SK-N-SH (cell line): Measurements from ENCODE around the gene RPL7L1. TPM values are rescaled to one million over a fixed set of nuclear protein-coding genes. Genes with fewer than 3 reads are reported as not detected.

Experiments used
- CTCF ChIA-PET: fragments of 300-600, 350-600 bp; formaldehyde crosslinking; extraction: SDS; loops from one replicate; lab custom pipeline; 2021; lab: Yijun Ruan, JAX
- POLR2A ChIA-PET: fragments of 350-600 bp; sonication (Branson Sonifier 250); formaldehyde crosslinking; extraction: SDS; loops from one replicate; lab custom pipeline; 2020; ENCODE audit warnings: antibody characterized with exemption, inconsistent platforms; lab: Yijun Ruan, JAX
- DNase-seq: peaks from one replicate; pipeline ENCODE4 v3.0.0; 2012
- H2AFZ ChIP-seq: fragments of 200-600 bp; sonication (generic); 2 replicates; pipeline ENCODE4 v1.8.1; 2016; ENCODE audit warnings: antibody characterized with exemption, mild to moderate bottlenecking, low read depth
- H3F3A ChIP-seq: fragments of 200-600 bp; sonication (generic); replicated peaks from 2 replicates; pipeline ENCODE3; 2016; ENCODE audit warnings: antibody characterized with exemption, mild to moderate bottlenecking; ENCODE audit not compliant: insufficient read depth
- H3K27ac ChIP-seq, 2 experiments: fragments of 200-500 bp in 1 of 2; fragments of 200-600 bp in 1 of 2; sonication (Bioruptor generic) in 1 of 2; sonication (generic), shearing (Covaris generic) in 1 of 2; 2 replicates each; pipeline versions ENCODE4 v1.5.1 to v1.6.1; 2014 to 2016; ENCODE audit warnings: low read depth in 2 of 2, inconsistent platforms in 1 of 2, low read length in 1 of 2, mild to moderate bottlenecking in 1 of 2, mixed read lengths in 1 of 2
- H3K27me3 ChIP-seq: fragments of 200-600 bp; sonication (generic), shearing (Covaris generic); 2 replicates; pipeline ENCODE4 v1.6.1; 2016; ENCODE audit warnings: mixed run types; ENCODE audit not compliant: insufficient read depth
- H3K36me3 ChIP-seq, 2 experiments: fragments of 200-500 bp in 1 of 2; fragments of 200-600 bp in 1 of 2; sonication (Bioruptor generic) in 1 of 2; sonication (generic) in 1 of 2; replicated peaks in 1 of 2; 2 replicates each; pipeline versions ENCODE3 to v1.5.1; 2014 to 2016; ENCODE audit warnings: low read length in 1 of 2, mild to moderate bottlenecking in 1 of 2; ENCODE audit not compliant: insufficient read depth in 2 of 2, control insufficient read depth in 1 of 2
- H3K4me1 ChIP-seq, 2 experiments: fragments of 200-500 bp in 1 of 2; fragments of 200-600 bp in 1 of 2; sonication (Bioruptor generic) in 1 of 2; sonication (generic), shearing (Covaris generic) in 1 of 2; 2 replicates each; pipeline versions ENCODE4 v1.5.1 to v1.6.1; 2014 to 2016; ENCODE audit warnings: low read depth in 1 of 2, low read length in 1 of 2, mixed run types in 1 of 2; ENCODE audit not compliant: insufficient read depth in 2 of 2, control insufficient read depth in 1 of 2
- H3K4me2 ChIP-seq: fragments of 200-600 bp; sonication (generic), shearing (Covaris generic); 2 replicates; pipeline ENCODE4 v1.6.1; 2017; ENCODE audit warnings: mixed run types
- H3K4me3 ChIP-seq, 2 experiments: fragments of 200-500 bp in 1 of 2; fragments of 200-600 bp in 1 of 2; sonication (Bioruptor generic) in 1 of 2; sonication (generic), shearing (Covaris generic) in 1 of 2; 2 replicates each; pipeline versions ENCODE4 v1.5.1 to v1.8.1; 2014 to 2016; ENCODE audit warnings: low read depth in 2 of 2, inconsistent platforms in 1 of 2, low read length in 1 of 2, mild to moderate bottlenecking in 1 of 2, mixed read lengths in 1 of 2, moderate library complexity in 1 of 2
- H3K79me2 ChIP-seq: fragments of 200-600 bp; sonication (generic); 2 replicates; pipeline ENCODE4 v1.8.1; 2017; ENCODE audit warnings: mild to moderate bottlenecking; ENCODE audit not compliant: insufficient read depth
- H3K9ac ChIP-seq: fragments of 200-600 bp; sonication (generic); 2 replicates; pipeline ENCODE4 v1.6.1; 2017; ENCODE audit warnings: mixed run types
- H3K9me2 ChIP-seq: fragments of 200-600 bp; sonication (generic); 2 replicates; pipeline ENCODE4 v1.6.1; 2017; ENCODE audit warnings: mixed run types
- H3K9me3 ChIP-seq: fragments of 200-600 bp; sonication (generic); 2 replicates; pipeline ENCODE4 v1.6.1; 2017; ENCODE audit warnings: mixed run types, mild to moderate bottlenecking, moderate library complexity
- H4K20me1 ChIP-seq: fragments of 200-600 bp; sonication (generic); 2 replicates; pipeline ENCODE4 v1.6.1; 2017; ENCODE audit warnings: mild to moderate bottlenecking, mixed run types; ENCODE audit not compliant: insufficient read depth
- ELF1 ChIP-seq: IDR thresholded peaks from 2 replicates; pipeline ENCODE4 v1.4.0; 2012
- EP300 ChIP-seq, 2 experiments: IDR thresholded peaks; 2 replicates each; pipeline versions ENCODE4 v1.4.0 to v1.6.1; 2012; ENCODE audit warnings: borderline replicate concordance in 1 of 2, low read depth in 1 of 2, low read length in 1 of 2
- EZH2phosphoT487 ChIP-seq: fragments of 200-600 bp; sonication (generic); IDR thresholded peaks from 2 replicates; pipeline ENCODE4 v1.6.1; 2017; ENCODE audit warnings: low read depth, mixed run types, mild to moderate bottlenecking, antibody characterized with exemption, moderate library complexity, borderline replicate concordance
- FOXJ3 ChIP-seq: sonication (generic); formaldehyde crosslinking; IDR thresholded peaks from 2 replicates; pipeline ENCODE4 v1.5.1; 2020; ENCODE audit warnings: mild to moderate bottlenecking, missing genetic modification reagents
- FOXM1 ChIP-seq: IDR thresholded peaks from 2 replicates; pipeline ENCODE4 v1.4.0; 2012; ENCODE audit warnings: low read depth, mild to moderate bottlenecking
- GATA2 ChIP-seq: sonication (generic); formaldehyde crosslinking; IDR thresholded peaks from 2 replicates; pipeline ENCODE4 v1.5.0; 2020; ENCODE audit warnings: mild to moderate bottlenecking, missing genetic modification reagents
- JUND ChIP-seq: IDR thresholded peaks from 2 replicates; pipeline ENCODE4 v1.4.0; 2012
- MXI1 ChIP-seq: IDR thresholded peaks from 2 replicates; pipeline ENCODE4 v1.6.1; 2012; ENCODE audit warnings: mild to moderate bottlenecking, low read depth, low read length, improper control_type of control experiment
- RCOR1 ChIP-seq: fragments of 150-350 bp; IDR thresholded peaks from 2 replicates; pipeline ENCODE4 v1.6.1; 2017; ENCODE audit warnings: antibody characterized with exemption, low read length
- RFX5 ChIP-seq: IDR thresholded peaks from 2 replicates; pipeline ENCODE4 v1.6.1; 2012; ENCODE audit warnings: mild to moderate bottlenecking, improper control_type of control experiment, low read length
- WGBS: methylation state at CpG from one replicate; pipeline ENCODE4 v1.1.6; 2017; ENCODE audit warnings: low lambda C conversion rate; 5-methylcytosine and 5-hydroxymethylcytosine counted together
- polyA plus RNA-seq, 3 experiments: library from polyadenylated mRNA; depleted of rRNA; stranded (reverse); fragments of >200 nt; gene quantifications; 2 replicates each; pipeline ENCODE4 v1.2.3, GENCODE V29; 2012
- TF ChIP-seq, protein P1 (sequence below): IDR thresholded peaks from 2 replicates; pipeline ENCODE4 v1.4.0; 2012; ENCODE audit warnings: low read depth
- TF ChIP-seq, protein P2 (sequence below): IDR thresholded peaks from 2 replicates; pipeline ENCODE4 v1.6.1; 2012; ENCODE audit warnings: mild to moderate bottlenecking, low read depth, low read length, moderate library complexity
- TF ChIP-seq, protein P3 (sequence below): IDR thresholded peaks from 2 replicates; pipeline ENCODE4 v1.4.0; 2012; ENCODE audit warnings: low read depth, borderline replicate concordance
- TF ChIP-seq, protein P4 (sequence below): fragments of 150-350 bp; IDR thresholded peaks from 2 replicates; pipeline ENCODE4 v1.6.1; 2016; ENCODE audit warnings: mild to moderate bottlenecking, low read depth, low read length
- TF ChIP-seq, protein P5 (sequence below): fragments of 150-350 bp; IDR thresholded peaks from 2 replicates; pipeline ENCODE4 v1.6.1; 2017; ENCODE audit warnings: antibody characterized with exemption, low read length, low read depth, borderline replicate concordance
- TF ChIP-seq, protein P6 (sequence below): IDR thresholded peaks from 2 replicates; pipeline ENCODE4 v1.4.0; 2012; ENCODE audit warnings: low read depth, borderline replicate concordance

The RPL7L1 gene
- polyA plus RNA-seq, 1 of the 3 experiments (the other 2 are of a cell fraction): 22.1 TPM

DNA sequence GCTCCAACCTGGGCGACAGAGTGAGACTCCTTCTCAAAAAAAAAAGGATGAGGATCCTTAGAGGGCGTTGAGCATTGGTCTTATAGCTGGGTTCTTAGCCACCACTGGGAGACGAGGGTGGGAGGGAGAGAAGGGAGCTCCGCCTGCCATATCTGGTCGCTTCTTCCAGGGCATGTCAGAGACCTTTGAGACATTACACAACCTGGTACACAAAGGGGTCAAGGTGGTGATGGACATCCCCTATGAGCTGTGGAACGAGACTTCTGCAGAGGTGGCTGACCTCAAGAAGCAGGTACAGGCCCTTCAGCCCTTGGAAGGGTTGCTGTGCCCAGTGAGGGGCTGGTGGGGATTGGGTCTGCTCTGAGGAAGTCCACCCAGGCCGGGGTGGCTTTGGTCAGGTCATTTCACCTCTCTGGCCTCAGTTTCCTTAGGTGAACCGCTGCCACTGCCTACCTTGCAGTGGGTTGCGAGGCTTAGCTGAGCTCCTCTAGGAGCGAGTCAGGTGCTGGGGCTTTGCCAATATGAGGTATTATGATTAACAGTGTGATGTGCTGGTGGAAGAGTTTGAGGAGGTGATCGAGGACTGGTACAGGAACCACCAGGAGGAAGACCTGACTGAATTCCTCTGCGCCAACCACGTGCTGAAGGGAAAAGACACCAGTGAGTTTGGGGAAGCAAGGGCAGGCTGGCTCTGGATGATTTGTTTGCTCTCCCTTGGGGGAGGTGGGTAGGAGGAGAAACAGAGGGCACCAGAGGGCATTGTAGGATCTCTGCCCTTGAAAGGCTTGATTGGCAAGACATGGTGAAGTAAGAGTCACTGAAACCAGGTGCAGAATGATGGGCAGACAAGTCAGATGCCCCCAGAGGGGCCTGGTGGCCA lies 58.4 kb downstream of the RPL7L1 start:
- TF ChIP-seq ELF1 (no peak), GATA2 (CRISPR knock-in tag) (no peak), FOXJ3 (no peak), RCOR1 (no peak), JUND (no peak), RFX5 (no peak), EP300 (IDR thresholded peaks at IDR 0.05; ENCODE audit: borderline replicate concordance in 1 of 2, low read depth in 1 of 2, low read length in 1 of 2) (no peak), EZH2phosphoT487 (no peak), FOXM1 (no peak), MXI1 (no peak)
- TF ChIP-seq, protein P1, sequence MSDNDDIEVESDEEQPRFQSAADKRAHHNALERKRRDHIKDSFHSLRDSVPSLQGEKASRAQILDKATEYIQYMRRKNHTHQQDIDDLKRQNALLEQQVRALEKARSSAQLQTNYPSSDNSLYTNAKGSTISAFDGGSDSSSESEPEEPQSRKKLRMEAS: no peak
- TF ChIP-seq, protein P2, sequence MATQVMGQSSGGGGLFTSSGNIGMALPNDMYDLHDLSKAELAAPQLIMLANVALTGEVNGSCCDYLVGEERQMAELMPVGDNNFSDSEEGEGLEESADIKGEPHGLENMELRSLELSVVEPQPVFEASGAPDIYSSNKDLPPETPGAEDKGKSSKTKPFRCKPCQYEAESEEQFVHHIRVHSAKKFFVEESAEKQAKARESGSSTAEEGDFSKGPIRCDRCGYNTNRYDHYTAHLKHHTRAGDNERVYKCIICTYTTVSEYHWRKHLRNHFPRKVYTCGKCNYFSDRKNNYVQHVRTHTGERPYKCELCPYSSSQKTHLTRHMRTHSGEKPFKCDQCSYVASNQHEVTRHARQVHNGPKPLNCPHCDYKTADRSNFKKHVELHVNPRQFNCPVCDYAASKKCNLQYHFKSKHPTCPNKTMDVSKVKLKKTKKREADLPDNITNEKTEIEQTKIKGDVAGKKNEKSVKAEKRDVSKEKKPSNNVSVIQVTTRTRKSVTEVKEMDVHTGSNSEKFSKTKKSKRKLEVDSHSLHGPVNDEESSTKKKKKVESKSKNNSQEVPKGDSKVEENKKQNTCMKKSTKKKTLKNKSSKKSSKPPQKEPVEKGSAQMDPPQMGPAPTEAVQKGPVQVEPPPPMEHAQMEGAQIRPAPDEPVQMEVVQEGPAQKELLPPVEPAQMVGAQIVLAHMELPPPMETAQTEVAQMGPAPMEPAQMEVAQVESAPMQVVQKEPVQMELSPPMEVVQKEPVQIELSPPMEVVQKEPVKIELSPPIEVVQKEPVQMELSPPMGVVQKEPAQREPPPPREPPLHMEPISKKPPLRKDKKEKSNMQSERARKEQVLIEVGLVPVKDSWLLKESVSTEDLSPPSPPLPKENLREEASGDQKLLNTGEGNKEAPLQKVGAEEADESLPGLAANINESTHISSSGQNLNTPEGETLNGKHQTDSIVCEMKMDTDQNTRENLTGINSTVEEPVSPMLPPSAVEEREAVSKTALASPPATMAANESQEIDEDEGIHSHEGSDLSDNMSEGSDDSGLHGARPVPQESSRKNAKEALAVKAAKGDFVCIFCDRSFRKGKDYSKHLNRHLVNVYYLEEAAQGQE: no peak
- TF ChIP-seq, protein P3, sequence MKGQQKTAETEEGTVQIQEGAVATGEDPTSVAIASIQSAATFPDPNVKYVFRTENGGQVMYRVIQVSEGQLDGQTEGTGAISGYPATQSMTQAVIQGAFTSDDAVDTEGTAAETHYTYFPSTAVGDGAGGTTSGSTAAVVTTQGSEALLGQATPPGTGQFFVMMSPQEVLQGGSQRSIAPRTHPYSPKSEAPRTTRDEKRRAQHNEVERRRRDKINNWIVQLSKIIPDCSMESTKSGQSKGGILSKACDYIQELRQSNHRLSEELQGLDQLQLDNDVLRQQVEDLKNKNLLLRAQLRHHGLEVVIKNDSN: no peak
- TF ChIP-seq, protein P4, sequence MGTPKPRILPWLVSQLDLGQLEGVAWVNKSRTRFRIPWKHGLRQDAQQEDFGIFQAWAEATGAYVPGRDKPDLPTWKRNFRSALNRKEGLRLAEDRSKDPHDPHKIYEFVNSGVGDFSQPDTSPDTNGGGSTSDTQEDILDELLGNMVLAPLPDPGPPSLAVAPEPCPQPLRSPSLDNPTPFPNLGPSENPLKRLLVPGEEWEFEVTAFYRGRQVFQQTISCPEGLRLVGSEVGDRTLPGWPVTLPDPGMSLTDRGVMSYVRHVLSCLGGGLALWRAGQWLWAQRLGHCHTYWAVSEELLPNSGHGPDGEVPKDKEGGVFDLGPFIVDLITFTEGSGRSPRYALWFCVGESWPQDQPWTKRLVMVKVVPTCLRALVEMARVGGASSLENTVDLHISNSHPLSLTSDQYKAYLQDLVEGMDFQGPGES: no peak
- TF ChIP-seq, protein P5, sequence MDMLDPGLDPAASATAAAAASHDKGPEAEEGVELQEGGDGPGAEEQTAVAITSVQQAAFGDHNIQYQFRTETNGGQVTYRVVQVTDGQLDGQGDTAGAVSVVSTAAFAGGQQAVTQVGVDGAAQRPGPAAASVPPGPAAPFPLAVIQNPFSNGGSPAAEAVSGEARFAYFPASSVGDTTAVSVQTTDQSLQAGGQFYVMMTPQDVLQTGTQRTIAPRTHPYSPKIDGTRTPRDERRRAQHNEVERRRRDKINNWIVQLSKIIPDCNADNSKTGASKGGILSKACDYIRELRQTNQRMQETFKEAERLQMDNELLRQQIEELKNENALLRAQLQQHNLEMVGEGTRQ: no peak
- TF ChIP-seq, protein P6, sequence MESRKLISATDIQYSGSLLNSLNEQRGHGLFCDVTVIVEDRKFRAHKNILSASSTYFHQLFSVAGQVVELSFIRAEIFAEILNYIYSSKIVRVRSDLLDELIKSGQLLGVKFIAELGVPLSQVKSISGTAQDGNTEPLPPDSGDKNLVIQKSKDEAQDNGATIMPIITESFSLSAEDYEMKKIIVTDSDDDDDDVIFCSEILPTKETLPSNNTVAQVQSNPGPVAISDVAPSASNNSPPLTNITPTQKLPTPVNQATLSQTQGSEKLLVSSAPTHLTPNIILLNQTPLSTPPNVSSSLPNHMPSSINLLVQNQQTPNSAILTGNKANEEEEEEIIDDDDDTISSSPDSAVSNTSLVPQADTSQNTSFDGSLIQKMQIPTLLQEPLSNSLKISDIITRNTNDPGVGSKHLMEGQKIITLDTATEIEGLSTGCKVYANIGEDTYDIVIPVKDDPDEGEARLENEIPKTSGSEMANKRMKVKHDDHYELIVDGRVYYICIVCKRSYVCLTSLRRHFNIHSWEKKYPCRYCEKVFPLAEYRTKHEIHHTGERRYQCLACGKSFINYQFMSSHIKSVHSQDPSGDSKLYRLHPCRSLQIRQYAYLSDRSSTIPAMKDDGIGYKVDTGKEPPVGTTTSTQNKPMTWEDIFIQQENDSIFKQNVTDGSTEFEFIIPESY: no peak
- Histone ChIP-seq H3K4me2 (no peak overlapping the region), H3K9me2 (no peaks in the 10 kb centered on the region), H3K79me2 (peaks cover 23% of the 10 kb centered on the region), H2AFZ (no peak overlapping the region), H4K20me1 (no peaks in the 10 kb centered on the region; the same call in 1 of the 2 replicates), H3K36me3 (peaks cover 39 to 42% of the 10 kb centered on the region in 2 experiments), H3K4me1 (peaks cover 0 to 4% of the 10 kb centered on the region in 2 experiments; a peak in 1 of 4 replicates), H3K4me3 (no peak overlapping the region), H3K9me3 (no peaks in the 10 kb centered on the region), H3K27ac (no peak overlapping the region), H3K9ac (no peak overlapping the region), H3K27me3 (no peaks in the 10 kb centered on the region), H3F3A (no peaks in the 10 kb centered on the region)
- no peak for DNase-seq
- CTCF ChIA-PET: interaction anchor here (1.0 kb wide), 1 partner anchor 9 kb away, joined by 5 read pairs; no protein-coding TSS in a partner anchor
- POLR2A ChIA-PET: no interaction called here
- 93% methylated on average over 10 of the region's 13 CpGs for WGBS
